ENCODE data around the gene CHST8. TPM values are rescaled to one million over a fixed set of nuclear protein-coding genes. Genes with fewer than 3 reads are reported as not detected.

Gene CHST8
- polyA plus RNA-seq, 1 of the 3 experiments (the other 2 are of a cell fraction) = 0.05 TPM

- Histone ChIP-seq H4K20me1 (ENCODE audit: insufficient read depth) (no peaks in the 10 kb centered on the region), H3K4me2 (no peak overlapping the region), H3K9me2 (no peaks in the 10 kb centered on the region), H3K79me2 (ENCODE audit: insufficient read depth) (no peaks in the 10 kb centered on the region), H3K4me3 (ENCODE audit: low read depth in 2 of 2, low read length in 1 of 2) (no peak overlapping the region), H3K4me1 (ENCODE audit: control insufficient read depth in 1 of 2, insufficient read depth in 2 of 2, low read depth in 1 of 2, low read length in 1 of 2) (no peaks in the 10 kb centered on the region; a peak in 1 of 4 replicates), H2AFZ (ENCODE audit: low read depth) (no peak overlapping the region), H3K27ac (ENCODE audit: low read depth in 2 of 2, low read length in 1 of 2) (no peak overlapping the region), H3K27me3 (ENCODE audit: insufficient read depth) (no peaks in the 10 kb centered on the region), H3F3A (replicated peaks; ENCODE audit: insufficient read depth) (no peaks in the 10 kb centered on the region), H3K9me3 (no peaks in the 10 kb centered on the region), H3K9ac (no peak overlapping the region), H3K36me3 (replicated peaks in 1 of 2; ENCODE audit: control insufficient read depth in 1 of 2, insufficient read depth in 2 of 2, low read length in 1 of 2) (no peaks in the 10 kb centered on the region)
- TF ChIP-seq TAF1 (IDR thresholded peaks at IDR 0.05; ENCODE audit: borderline replicate concordance, low read depth, low read length) (no peak), FOXJ3 (CRISPR knock-in tag; IDR thresholded peaks at IDR 0.05) (no peak), RXRA (IDR thresholded peaks at IDR 0.05; ENCODE audit: borderline replicate concordance, low read depth) (no peak), CTCF (IDR thresholded peaks at IDR 0.05) (no peak), NRF1 (IDR thresholded peaks at IDR 0.05; ENCODE audit: low read depth, low read length) (no peak), IRF3 (IDR thresholded peaks at IDR 0.05; ENCODE audit: low read depth, low read length) (no peak), RCOR1 (IDR thresholded peaks at IDR 0.05; ENCODE audit: low read length) (no peak), GATA2 (CRISPR knock-in tag; IDR thresholded peaks at IDR 0.05) (no peak), MAX (IDR thresholded peaks at IDR 0.05; ENCODE audit: low read depth) (no peak), JUND (IDR thresholded peaks at IDR 0.05) (no peak), TCF12 (IDR thresholded peaks at IDR 0.05) (no peak), ZBTB33 (IDR thresholded peaks at IDR 0.05; ENCODE audit: borderline replicate concordance, low read depth) (no peak), SIN3A (IDR thresholded peaks at IDR 0.05; ENCODE audit: borderline replicate concordance, low read depth, low read length) (no peak), GABPA (IDR thresholded peaks at IDR 0.05; ENCODE audit: low read depth) (no peak)
- ChIA-PET CTCF (interaction anchor here (1.1 kb wide), 1 partner anchor 199 kb away, joined by 3 read pairs; no protein-coding TSS in a partner anchor), POLR2A (no interaction called here)
- no peak for DNase-seq
- 16% methylated on average over 3 of the region's 3 CpGs for whole genome bisulfite sequencing (ENCODE audit: low lambda C conversion rate)
These were observed 43.1 kb upstream of the CHST8 start for GRCh38 chr19:33578697-33579096.

All from SK-N-SH (cell line).